Tibial nerve (tissue), 4 donors: ENCODE results near the gene FGF16. TPM values are rescaled to one million over a fixed set of nuclear protein-coding genes. Genes with fewer than 3 reads are reported as not detected.

ENCODE experiments used
- DNase-seq, 2 donors: peaks; one replicate each; pipeline ENCODE4 v3.0.0-alpha.2; 2019; ENCODE audit warnings: low spot score in 2 of 2
- H3K27ac ChIP-seq, 4 donors: fragments of 200-600 bp; sonication (generic) in 3 of 4; one replicate each; pipeline ENCODE4 v1.5.1; 2017 to 2019; ENCODE audit warnings: mild to moderate bottlenecking in 1 of 4
- H3K27me3 ChIP-seq, 2 donors: fragments of 200-600 bp; sonication (generic) in 1 of 2; one replicate each; pipeline versions ENCODE4 v1.5.1 to v1.6.0; 2017 to 2019
- H3K36me3 ChIP-seq, 3 donors: fragments of 200-600 bp; sonication (generic); one replicate each; pipeline ENCODE4 v1.5.1; 2018 to 2019
- H3K4me1 ChIP-seq, 4 donors: fragments of 200-600 bp; sonication (generic) in 3 of 4; one replicate each; pipeline ENCODE4 v1.5.1; 2017 to 2019
- H3K4me3 ChIP-seq, 4 donors: fragments of 200-600 bp; sonication (generic) in 3 of 4; one replicate each; pipeline ENCODE4 v1.5.1; 2017 to 2019; ENCODE audit warnings: mild to moderate bottlenecking in 1 of 4, moderate library complexity in 1 of 4
- H3K9me3 ChIP-seq, 4 donors: fragments of 200-600 bp; sonication (generic) in 3 of 4; one replicate each; pipeline ENCODE4 v1.5.1; 2017 to 2019
- EP300 ChIP-seq, 2 donors: sonication (generic); formaldehyde crosslinking; IDR thresholded peaks; one replicate each; pipeline ENCODE4 v1.6.1; 2017; ENCODE audit warnings: antibody characterized with exemption in 2 of 2, mild to moderate bottlenecking in 1 of 2
- POLR2A ChIP-seq, 2 donors: fragments of 450-650 bp; IDR thresholded peaks; one replicate each; pipeline ENCODE4 v1.6.1; 2017; ENCODE audit warnings: antibody characterized with exemption in 2 of 2, mild to moderate bottlenecking in 2 of 2, moderate library complexity in 2 of 2
- WGBS, 2 donors: methylation state at CpG; one replicate each; pipeline ENCODE4 v1.1.5; 2018; 5-methylcytosine and 5-hydroxymethylcytosine counted together
- total RNA-seq, 4 donors: library from RNA; depleted of rRNA; stranded (reverse); fragments of >200 nt; gene quantifications; one replicate each; pipeline ENCODE4 v1.1.0, GENCODE V29; 2016
- TF ChIP-seq, protein P1 (sequence below), 5 experiments: fragments of 200-600 bp in 3 of 5; fragments of 450-650 bp in 2 of 5; sonication (generic) in 3 of 5; IDR thresholded peaks; one replicate each; pipeline ENCODE4 v1.5.1; 2016 to 2019; ENCODE audit warnings: antibody characterized with exemption in 5 of 5, mild to moderate bottlenecking in 3 of 5, moderate library complexity in 2 of 5

Gene FGF16
- total RNA-seq, 4 donors from 2014 or later: 0.63 to 8.8 TPM; not detected in 2

DNA sequence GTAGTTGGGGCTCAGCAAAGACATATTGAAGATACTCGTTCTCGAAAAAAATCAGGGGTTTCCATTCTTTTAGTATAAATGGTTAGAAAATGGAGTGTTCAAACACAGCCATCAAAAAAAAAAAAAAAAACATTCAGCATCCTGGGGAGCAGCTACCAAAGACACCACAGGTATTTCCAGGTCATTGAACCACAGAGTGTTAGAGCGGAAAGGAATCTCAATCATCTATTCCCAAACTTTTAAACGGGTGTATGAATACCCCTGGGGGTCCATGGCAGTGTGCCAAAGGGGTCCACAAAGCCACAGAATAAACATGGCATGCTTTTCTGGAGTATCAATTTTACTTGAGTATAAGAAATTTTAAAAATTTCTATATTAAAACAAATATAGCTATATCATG lies 6.9 kb upstream of the FGF16 start:
- Histone ChIP-seq H3K27ac (no peak overlapping the region), H3K36me3 (no peaks in the 10 kb centered on the region), H3K9me3 (no peaks in the 10 kb centered on the region), H3K27me3 (peaks cover 0 to 4% of the 10 kb centered on the region in 2 donors), H3K4me1 (no peaks in the 10 kb centered on the region), H3K4me3 (no peak overlapping the region)
- TF ChIP-seq POLR2A (IDR thresholded peaks at IDR 0.05) (no peak), EP300 (IDR thresholded peaks at IDR 0.05) (no peak)
- TF ChIP-seq, protein P1, sequence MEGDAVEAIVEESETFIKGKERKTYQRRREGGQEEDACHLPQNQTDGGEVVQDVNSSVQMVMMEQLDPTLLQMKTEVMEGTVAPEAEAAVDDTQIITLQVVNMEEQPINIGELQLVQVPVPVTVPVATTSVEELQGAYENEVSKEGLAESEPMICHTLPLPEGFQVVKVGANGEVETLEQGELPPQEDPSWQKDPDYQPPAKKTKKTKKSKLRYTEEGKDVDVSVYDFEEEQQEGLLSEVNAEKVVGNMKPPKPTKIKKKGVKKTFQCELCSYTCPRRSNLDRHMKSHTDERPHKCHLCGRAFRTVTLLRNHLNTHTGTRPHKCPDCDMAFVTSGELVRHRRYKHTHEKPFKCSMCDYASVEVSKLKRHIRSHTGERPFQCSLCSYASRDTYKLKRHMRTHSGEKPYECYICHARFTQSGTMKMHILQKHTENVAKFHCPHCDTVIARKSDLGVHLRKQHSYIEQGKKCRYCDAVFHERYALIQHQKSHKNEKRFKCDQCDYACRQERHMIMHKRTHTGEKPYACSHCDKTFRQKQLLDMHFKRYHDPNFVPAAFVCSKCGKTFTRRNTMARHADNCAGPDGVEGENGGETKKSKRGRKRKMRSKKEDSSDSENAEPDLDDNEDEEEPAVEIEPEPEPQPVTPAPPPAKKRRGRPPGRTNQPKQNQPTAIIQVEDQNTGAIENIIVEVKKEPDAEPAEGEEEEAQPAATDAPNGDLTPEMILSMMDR (IDR thresholded peaks at IDR 0.05): no peak
- no peak for DNase-seq
- 49 to 73% methylated on average over 4 of the region's 4 CpGs for WGBS, 2 donors

DNA sequence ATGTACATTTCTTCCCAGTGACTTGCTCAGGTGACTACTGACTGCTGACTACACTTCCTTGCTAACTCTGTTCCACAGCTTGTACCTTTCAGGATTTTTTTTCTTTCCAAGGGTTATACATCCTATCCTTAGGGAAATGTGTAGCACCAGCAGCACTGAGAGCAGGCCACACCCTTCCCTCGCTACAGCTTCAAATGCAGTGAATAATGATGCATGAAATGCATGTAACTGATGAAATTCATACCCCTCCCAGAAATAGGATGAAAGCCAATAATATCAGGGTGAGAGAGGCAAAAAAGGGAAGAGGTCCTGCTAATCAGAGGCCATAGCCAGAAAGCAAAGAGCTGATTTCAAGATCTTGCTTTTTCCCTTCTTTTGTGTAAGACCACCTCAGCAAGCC lies 6.2 kb upstream of the FGF16 start:
- DNase-seq: no peak
- no peak overlapping the region for H3K27ac ChIP-seq
- no peak overlapping the region for H3K4me3 ChIP-seq
- H3K9me3 ChIP-seq: no peaks in the 10 kb centered on the region
- peaks cover 0 to 8% of the 10 kb centered on the region in 2 donors for H3K27me3 ChIP-seq
- peaks cover 0 to 4% (median 0%) of the 10 kb centered on the region in 4 donors for H3K4me1 ChIP-seq
- TF ChIP-seq, protein P1 (IDR thresholded peaks at IDR 0.05): no peak
- TF ChIP-seq EP300 (IDR thresholded peaks at IDR 0.05): no peak
- TF ChIP-seq POLR2A (IDR thresholded peaks at IDR 0.05): no peak
- H3K36me3 ChIP-seq: no peaks in the 10 kb centered on the region
- WGBS, 2 donors: 57 to 75% methylated on average over 1 of the region's 1 CpG

DNA sequence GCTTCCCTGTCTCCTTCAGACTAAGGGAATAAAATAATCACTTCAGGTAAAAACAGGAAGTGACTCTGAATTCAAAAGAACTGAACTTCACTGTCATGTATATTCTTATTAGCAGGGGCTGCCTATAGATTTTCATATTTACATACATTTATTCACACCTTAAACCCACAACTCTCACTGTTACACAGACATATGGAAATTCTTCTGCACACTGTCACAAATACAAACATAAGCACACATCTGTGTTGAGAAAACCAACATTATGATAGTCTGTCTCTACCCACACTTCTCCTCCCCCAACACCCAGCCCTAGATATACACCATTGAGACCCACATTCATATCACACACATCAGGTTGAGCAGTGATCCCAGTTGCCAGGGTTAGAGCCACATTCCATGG lies 5.7 kb upstream of the FGF16 start:
- H3K27me3 ChIP-seq: peaks cover 0 to 9% of the 10 kb centered on the region in 2 donors
- peaks cover 0 to 9% (median 0%) of the 10 kb centered on the region in 4 donors for H3K4me1 ChIP-seq
- H3K4me3 ChIP-seq: no peak overlapping the region
- H3K27ac ChIP-seq: no peak overlapping the region
- TF ChIP-seq EP300 (IDR thresholded peaks at IDR 0.05): no peak
- TF ChIP-seq, protein P1 (IDR thresholded peaks at IDR 0.05): no peak
- TF ChIP-seq POLR2A (IDR thresholded peaks at IDR 0.05): no peak
- H3K9me3 ChIP-seq: no peaks in the 10 kb centered on the region
- no peaks in the 10 kb centered on the region for H3K36me3 ChIP-seq
- DNase-seq: no peak

DNA sequence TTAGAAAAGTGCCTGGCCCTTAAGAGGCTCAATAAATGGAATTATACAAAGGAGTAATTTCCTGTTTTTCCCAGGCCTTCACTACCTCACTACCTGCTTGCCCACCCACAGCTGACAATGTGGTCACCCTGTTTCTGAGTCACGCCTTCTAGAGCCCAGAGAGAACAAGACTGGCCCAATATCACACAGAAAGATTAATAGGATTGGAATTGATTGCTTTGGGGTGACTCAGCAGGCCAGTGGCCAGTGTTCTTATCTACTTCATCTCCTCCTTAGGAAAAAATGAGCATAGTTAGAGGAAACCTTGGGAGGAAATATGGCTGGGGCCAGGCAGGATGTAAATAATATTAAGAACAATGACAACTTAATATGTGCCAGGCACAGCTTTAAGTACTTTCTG lies 4.5 kb upstream of the FGF16 start:
- WGBS, 2 donors: 47 to 71% methylated on average over 1 of the region's 1 CpG
- H3K27ac ChIP-seq: no peak overlapping the region
- no peak for DNase-seq
- peaks cover 0 to 9% of the 10 kb centered on the region in 2 donors for H3K27me3 ChIP-seq
- TF ChIP-seq, protein P1 (IDR thresholded peaks at IDR 0.05): no peak
- TF ChIP-seq POLR2A (IDR thresholded peaks at IDR 0.05) (no peak), EP300 (IDR thresholded peaks at IDR 0.05) (no peak)
- no peak overlapping the region for H3K4me3 ChIP-seq
- peaks cover 0 to 12% (median 0%) of the 10 kb centered on the region in 4 donors for H3K4me1 ChIP-seq
- no peaks in the 10 kb centered on the region for H3K9me3 ChIP-seq
- H3K36me3 ChIP-seq: no peaks in the 10 kb centered on the region

DNA sequence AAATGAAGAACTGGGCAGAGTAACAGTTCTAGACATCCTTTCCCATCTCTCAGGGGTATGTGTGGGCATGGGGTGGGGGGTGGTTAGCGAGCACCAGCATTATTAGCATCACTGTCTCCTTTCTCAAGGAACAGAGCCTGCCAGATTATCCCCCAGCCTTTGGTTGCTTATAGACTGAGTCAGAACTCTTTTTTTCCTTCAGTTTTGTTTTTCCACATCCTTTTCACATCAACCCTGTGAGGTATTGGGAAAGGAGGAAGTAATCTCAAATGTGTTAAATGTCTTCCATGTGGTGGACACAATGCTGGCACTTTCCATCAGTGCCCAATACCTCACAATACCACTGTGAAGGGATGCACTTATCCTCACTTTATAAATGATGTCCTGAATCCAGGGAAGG lies 3.1 kb upstream of the FGF16 start:
- Histone ChIP-seq H3K27ac (no peak overlapping the region), H3K4me3 (no peak overlapping the region), H3K9me3 (no peaks in the 10 kb centered on the region), H3K27me3 (peaks cover 0 to 9% of the 10 kb centered on the region in 2 donors), H3K4me1 (peaks cover 0 to 12% (median 0%) of the 10 kb centered on the region in 4 donors), H3K36me3 (no peaks in the 10 kb centered on the region)
- TF ChIP-seq, protein P1 (IDR thresholded peaks at IDR 0.05): no peak
- no peak for TF ChIP-seq EP300 (IDR thresholded peaks at IDR 0.05)
- TF ChIP-seq POLR2A (IDR thresholded peaks at IDR 0.05): no peak
- DNase-seq: no peak
- 44 to 77% methylated on average over 1 of the region's 1 CpG for WGBS, 2 donors
